GM12878 (cell line): ENCODE measurements around the gene EHD1.
A peak's percentile ranks its signal among the peaks of the same experiment; 100 is the strongest.

Experiments
- EGR1 ChIP-seq, 2 experiments: IDR thresholded peaks; 1 replicate in 1 of 2; 2 replicates in 1 of 2; pipeline ENCODE4 v1.6.1; 2011 to 2012; ENCODE audit warnings: low read depth in 2 of 2, low read length in 2 of 2, borderline replicate concordance in 1 of 2, mild to moderate bottlenecking in 1 of 2, moderate library complexity in 1 of 2
- EP300 ChIP-seq, 2 experiments: fragments of 150-350 bp in 1 of 2; IDR thresholded peaks; 2 replicates each; pipeline ENCODE4 v1.6.1; 2011 to 2012; ENCODE audit warnings: low read depth in 2 of 2, low read length in 2 of 2, borderline replicate concordance in 1 of 2, improper control_type of control experiment in 1 of 2, inconsistent platforms in 1 of 2; ENCODE audit not compliant: control insufficient read depth in 1 of 2
- MEF2B ChIP-seq: fragments of 450-650 bp; IDR thresholded peaks from 2 replicates; pipeline ENCODE4 v1.6.1; 2018; ENCODE audit warnings: mild to moderate bottlenecking, moderate library complexity; ENCODE audit not compliant: partially characterized antibody, poor library complexity, severe bottlenecking
- NFXL1 ChIP-seq: fragments of 450-650 bp; IDR thresholded peaks from 2 replicates; pipeline ENCODE4 v1.6.1; 2017; ENCODE audit warnings: antibody characterized with exemption, mild to moderate bottlenecking, borderline replicate concordance
- POLR2AphosphoS2 ChIP-seq: IDR thresholded peaks from 2 replicates; pipeline ENCODE4 v1.6.1; 2011; ENCODE audit warnings: low read depth, mild to moderate bottlenecking, low read length, improper control_type of control experiment, moderate library complexity
- RCOR1 ChIP-seq: conservative IDR thresholded peaks from 2 replicates; pipeline ENCODE4 v1.6.1; 2012; ENCODE audit warnings: low read depth, low read length, improper control_type of control experiment
- SP1 ChIP-seq: IDR thresholded peaks from one replicate; pipeline ENCODE4 v1.6.1; 2011; ENCODE audit warnings: low read depth, low read length
- SREBF2 ChIP-seq: IDR thresholded peaks from 2 replicates; pipeline ENCODE4 v1.6.1; 2012; ENCODE audit warnings: mild to moderate bottlenecking, low read length
- ZBED1 ChIP-seq: IDR thresholded peaks from 2 replicates; pipeline ENCODE4 v1.6.1; 2016; ENCODE audit warnings: borderline replicate concordance
- TF ChIP-seq, protein P1 (sequence below), 3 experiments: IDR thresholded peaks in 2 of 3; conservative IDR thresholded peaks in 1 of 3; 2 replicates each; pipeline ENCODE4 v1.5.1; 2011; ENCODE audit warnings: low read depth in 3 of 3, low read length in 3 of 3, mild to moderate bottlenecking in 3 of 3, control low read depth in 2 of 3, moderate library complexity in 2 of 3, inconsistent platforms in 1 of 3, mixed read lengths in 1 of 3; ENCODE audit not compliant: control insufficient read depth in 2 of 3, insufficient read depth in 1 of 3; ENCODE audit errors: extremely low read depth in 1 of 3
- TF ChIP-seq, protein P2 (sequence below): fragments of 450-650 bp; IDR thresholded peaks from 2 replicates; pipeline ENCODE4 v1.6.1; 2016; ENCODE audit warnings: mild to moderate bottlenecking, moderate library complexity, borderline replicate concordance
- TF ChIP-seq, protein P3 (sequence below): fragments of 450-650 bp; formaldehyde crosslinking; IDR thresholded peaks from 2 replicates; pipeline ENCODE4 v1.4.0; 2022; ENCODE audit warnings: mild to moderate bottlenecking, moderate library complexity
- TF ChIP-seq, protein P4 (sequence below): IDR thresholded peaks from 2 replicates; pipeline ENCODE4 v1.6.1; 2011; ENCODE audit warnings: low read depth, mild to moderate bottlenecking, low read length, moderate library complexity, borderline replicate concordance; ENCODE audit errors: extremely low read depth

DNA sequence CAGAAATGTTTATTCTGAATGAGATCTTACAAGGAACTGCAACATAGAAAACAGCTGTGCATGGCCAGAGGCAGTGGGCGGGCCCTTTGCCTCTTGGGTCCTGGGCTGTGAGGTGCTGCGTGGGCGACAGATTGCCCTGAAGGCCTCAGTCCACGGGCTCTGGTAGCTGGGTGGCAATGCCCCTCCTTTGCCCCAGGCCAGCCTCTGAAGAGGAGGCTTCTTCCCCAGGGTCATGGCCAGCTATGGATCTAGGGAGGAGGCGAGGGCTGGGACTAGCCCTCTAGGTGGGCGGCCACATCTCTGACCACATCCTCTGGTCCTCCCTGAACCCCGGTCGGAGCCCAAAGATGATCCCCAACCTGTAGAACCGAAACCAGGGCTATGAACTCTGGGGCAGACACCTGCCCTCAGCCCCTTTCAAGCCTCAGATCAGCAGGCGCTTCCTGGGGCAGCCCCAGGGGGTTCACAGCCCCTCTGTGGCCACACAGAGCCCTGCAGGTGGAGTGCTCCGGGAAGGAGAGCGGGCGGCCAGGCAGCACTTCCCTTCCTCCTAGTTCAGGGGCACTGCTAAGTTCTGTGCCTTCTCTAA is 27.3 kb downstream of the EHD1 start:
- TF ChIP-seq EP300 (IDR thresholded peaks at IDR 0.05; ENCODE audit: borderline replicate concordance in 1 of 2, control insufficient read depth in 1 of 2, low read depth in 2 of 2, low read length in 2 of 2) (peak; percentile 68 to 83), SREBF2 (no peak), RCOR1 (0 out of 2 replicates have a peak, but pooled peaks have one; percentile 30), NFXL1 (no peak), MEF2B (peak; percentile 89), POLR2AphosphoS2 (no peak), SP1 (peak; percentile 80), EGR1 (IDR thresholded peaks at IDR 0.05; ENCODE audit: borderline replicate concordance in 1 of 2, low read depth in 2 of 2, low read length in 2 of 2) (peak; percentile 51 to 95), ZBED1 (peak; percentile 93)
- TF ChIP-seq, protein P1, sequence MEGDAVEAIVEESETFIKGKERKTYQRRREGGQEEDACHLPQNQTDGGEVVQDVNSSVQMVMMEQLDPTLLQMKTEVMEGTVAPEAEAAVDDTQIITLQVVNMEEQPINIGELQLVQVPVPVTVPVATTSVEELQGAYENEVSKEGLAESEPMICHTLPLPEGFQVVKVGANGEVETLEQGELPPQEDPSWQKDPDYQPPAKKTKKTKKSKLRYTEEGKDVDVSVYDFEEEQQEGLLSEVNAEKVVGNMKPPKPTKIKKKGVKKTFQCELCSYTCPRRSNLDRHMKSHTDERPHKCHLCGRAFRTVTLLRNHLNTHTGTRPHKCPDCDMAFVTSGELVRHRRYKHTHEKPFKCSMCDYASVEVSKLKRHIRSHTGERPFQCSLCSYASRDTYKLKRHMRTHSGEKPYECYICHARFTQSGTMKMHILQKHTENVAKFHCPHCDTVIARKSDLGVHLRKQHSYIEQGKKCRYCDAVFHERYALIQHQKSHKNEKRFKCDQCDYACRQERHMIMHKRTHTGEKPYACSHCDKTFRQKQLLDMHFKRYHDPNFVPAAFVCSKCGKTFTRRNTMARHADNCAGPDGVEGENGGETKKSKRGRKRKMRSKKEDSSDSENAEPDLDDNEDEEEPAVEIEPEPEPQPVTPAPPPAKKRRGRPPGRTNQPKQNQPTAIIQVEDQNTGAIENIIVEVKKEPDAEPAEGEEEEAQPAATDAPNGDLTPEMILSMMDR (IDR thresholded peaks at IDR 0.05 in 2 of 3, conservative IDR thresholded peaks at IDR 0.05 in 1 of 3; ENCODE audit: control insufficient read depth in 2 of 3, extremely low read depth in 1 of 3, insufficient read depth in 1 of 3, low read depth in 3 of 3, low read length in 3 of 3), result peak; percentile 32 to 42 (median 37); a peak in 4 of 6 replicates
- TF ChIP-seq, protein P2, sequence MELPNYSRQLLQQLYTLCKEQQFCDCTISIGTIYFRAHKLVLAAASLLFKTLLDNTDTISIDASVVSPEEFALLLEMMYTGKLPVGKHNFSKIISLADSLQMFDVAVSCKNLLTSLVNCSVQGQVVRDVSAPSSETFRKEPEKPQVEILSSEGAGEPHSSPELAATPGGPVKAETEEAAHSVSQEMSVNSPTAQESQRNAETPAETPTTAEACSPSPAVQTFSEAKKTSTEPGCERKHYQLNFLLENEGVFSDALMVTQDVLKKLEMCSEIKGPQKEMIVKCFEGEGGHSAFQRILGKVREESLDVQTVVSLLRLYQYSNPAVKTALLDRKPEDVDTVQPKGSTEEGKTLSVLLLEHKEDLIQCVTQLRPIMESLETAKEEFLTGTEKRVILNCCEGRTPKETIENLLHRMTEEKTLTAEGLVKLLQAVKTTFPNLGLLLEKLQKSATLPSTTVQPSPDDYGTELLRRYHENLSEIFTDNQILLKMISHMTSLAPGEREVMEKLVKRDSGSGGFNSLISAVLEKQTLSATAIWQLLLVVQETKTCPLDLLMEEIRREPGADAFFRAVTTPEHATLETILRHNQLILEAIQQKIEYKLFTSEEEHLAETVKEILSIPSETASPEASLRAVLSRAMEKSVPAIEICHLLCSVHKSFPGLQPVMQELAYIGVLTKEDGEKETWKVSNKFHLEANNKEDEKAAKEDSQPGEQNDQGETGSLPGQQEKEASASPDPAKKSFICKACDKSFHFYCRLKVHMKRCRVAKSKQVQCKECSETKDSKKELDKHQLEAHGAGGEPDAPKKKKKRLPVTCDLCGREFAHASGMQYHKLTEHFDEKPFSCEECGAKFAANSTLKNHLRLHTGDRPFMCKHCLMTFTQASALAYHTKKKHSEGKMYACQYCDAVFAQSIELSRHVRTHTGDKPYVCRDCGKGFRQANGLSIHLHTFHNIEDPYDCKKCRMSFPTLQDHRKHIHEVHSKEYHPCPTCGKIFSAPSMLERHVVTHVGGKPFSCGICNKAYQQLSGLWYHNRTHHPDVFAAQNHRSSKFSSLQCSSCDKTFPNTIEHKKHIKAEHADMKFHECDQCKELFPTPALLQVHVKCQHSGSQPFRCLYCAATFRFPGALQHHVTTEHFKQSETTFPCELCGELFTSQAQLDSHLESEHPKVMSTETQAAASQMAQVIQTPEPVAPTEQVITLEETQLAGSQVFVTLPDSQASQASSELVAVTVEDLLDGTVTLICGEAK, result no peak
- TF ChIP-seq, protein P3, sequence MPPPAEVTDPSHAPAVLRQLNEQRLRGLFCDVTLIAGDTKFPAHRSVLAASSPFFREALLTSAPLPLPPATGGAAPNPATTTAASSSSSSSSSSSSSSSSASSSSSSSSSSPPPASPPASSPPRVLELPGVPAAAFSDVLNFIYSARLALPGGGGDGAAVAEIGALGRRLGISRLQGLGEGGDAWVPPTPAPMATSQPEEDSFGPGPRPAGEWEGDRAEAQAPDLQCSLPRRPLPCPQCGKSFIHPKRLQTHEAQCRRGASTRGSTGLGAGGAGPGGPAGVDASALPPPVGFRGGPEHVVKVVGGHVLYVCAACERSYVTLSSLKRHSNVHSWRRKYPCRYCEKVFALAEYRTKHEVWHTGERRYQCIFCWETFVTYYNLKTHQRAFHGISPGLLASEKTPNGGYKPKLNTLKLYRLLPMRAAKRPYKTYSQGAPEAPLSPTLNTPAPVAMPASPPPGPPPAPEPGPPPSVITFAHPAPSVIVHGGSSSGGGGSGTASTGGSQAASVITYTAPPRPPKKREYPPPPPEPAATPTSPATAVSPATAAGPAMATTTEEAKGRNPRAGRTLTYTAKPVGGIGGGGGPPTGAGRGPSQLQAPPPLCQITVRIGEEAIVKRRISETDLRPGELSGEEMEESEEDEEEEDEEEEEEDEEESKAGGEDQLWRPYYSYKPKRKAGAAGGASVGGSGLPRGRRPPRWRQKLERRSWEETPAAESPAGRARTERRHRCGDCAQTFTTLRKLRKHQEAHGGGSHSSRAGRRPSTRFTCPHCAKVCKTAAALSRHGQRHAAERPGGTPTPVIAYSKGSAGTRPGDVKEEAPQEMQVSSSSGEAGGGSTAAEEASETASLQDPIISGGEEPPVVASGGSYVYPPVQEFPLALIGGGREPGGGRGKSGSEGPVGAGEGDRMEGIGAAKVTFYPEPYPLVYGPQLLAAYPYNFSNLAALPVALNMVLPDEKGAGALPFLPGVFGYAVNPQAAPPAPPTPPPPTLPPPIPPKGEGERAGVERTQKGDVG, result peak; percentile 68; the same call in 1 of the 2 replicates
- TF ChIP-seq, protein P4, sequence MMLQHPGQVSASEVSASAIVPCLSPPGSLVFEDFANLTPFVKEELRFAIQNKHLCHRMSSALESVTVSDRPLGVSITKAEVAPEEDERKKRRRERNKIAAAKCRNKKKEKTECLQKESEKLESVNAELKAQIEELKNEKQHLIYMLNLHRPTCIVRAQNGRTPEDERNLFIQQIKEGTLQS, result no peak
